ENCODE data around the gene HOXA6. TPM values are rescaled to one million over a fixed set of nuclear protein-coding genes. Genes with fewer than 3 reads are reported as not detected.

Gene HOXA6
- total and polyA plus RNA-seq, 4 experiments from 2014 or later = not detected

DNA sequence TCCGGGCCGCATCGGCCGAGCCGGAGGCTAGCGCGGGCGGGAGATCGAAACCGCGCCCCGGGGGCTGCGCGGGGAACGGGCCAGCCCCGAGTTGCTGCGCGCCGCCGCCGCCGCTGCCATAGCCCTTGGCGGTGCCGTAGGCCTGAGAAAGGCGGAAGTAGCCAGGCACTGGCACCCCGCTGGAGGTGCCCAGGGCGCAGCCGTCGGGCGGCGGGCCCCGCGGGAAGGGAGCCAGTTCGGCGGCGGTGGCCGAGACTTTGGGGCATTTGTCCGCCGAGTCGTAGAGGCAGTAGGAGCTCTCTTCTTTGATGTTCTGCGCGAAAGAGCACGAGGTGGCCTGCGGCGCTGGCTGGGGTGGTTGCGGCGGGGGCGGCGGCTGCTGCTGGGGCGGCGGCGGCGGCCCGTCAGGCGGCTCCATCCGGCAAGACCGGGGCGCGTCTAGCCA, 26.0 kb upstream of the HOXA6 start:
- CTCF ChIA-PET (ENCODE audit: partially characterized antibody) = interaction anchor here (1.4 to 3.2 kb wide), 3 partner anchors 13 to 1322 kb away, joined by 3 to 10 read pairs (median 3); no protein-coding TSS in a partner anchor
- peak overlapping the region in 1 of 2 donors; percentile 32 for H3K4me3 ChIP-seq (ENCODE audit: low read length in 2 of 2)
- Mint-ChIP-seq H3K4me3 (peak overlapping the region in 1 of 8 donors; percentile 15), H3K4me1 (peaks cover 14 to 33% (median 20%) of the 10 kb centered on the region in 4 donors), H3K27me3 (peaks cover 58 to 66% of the 10 kb centered on the region in 2 donors), H3K9me3 (peaks cover 0 to 16% (median 3%) of the 10 kb centered on the region in 8 donors), H3K36me3 (peaks cover 0 to 2% of the 10 kb centered on the region in 2 donors), H3K27ac (peak overlapping the region in 1 of 7 donors; percentile 54)
- peaks cover 64% of the 10 kb centered on the region for H3K27me3 ChIP-seq (ENCODE audit: insufficient read depth, low read length)
- DNase-seq = peak in 1 of 5 donors; percentile 53
- H3K9me3 ChIP-seq (ENCODE audit: control insufficient read depth in 1 of 2, low read length in 2 of 2) = no peaks in the 10 kb centered on the region
- POLR2A ChIA-PET (ENCODE audit: partially characterized antibody) = interaction anchor here (1.1 to 2.6 kb wide), 6 partner anchors 10 to 1312 kb away, joined by 3 to 9 read pairs (median 6); partner anchors contain the start of genes HOXA11 and HOXA7
- no peak overlapping the region for H3K27ac ChIP-seq (ENCODE audit: low read depth, low read length)
- intact Hi-C loops (cut with micrococcal nuclease) = loop anchor here (1.0 kb wide), 1 partner anchor 11 kb away; no protein-coding TSS in a partner anchor
- peaks cover 36% of the 10 kb centered on the region for H3K4me1 ChIP-seq (ENCODE audit: insufficient read depth, low read length)
- no peaks in the 10 kb centered on the region for H3K36me3 ChIP-seq (ENCODE audit: insufficient read depth, low read length)

DNA sequence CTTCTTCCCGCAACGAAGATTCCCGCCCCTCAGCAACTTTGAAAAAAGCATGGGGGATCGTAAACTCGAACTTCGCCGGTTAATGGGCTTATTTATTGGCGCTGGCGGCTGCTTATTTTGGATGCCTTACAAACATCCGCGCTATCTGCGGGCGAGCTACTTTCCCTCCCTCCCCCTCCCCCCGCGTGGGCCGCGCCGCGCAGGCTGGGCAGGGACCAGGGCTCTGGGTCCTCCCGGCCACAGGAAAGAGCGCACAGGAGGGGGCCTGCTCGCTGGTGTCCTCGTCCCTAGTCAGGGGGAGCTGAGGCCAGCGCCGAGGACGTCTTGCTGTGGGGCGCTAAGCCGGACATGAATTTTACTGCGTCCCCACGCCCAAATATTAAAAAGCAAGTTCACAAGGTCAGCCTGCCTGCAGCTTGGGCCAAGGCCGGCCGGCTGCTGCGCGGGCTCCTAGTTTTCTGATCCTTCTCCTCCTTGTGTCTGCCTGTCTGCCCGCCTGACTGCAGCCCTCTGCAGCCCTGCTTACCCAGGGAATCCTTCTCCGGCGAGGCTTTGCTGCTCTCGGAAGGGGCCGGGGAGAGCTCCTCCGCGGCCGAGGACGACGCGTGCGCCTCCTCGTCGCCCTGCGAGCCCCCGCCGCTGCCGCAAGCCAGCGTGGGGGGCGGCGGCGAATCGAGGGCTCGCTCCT, 25.4 kb upstream of the HOXA6 start:
- peaks cover 0 to 2% of the 10 kb centered on the region in 2 donors for H3K36me3 Mint-ChIP-seq
- CTCF ChIA-PET (ENCODE audit: partially characterized antibody) = interaction anchor here (0.7 to 3.2 kb wide), 4 partner anchors 10 to 1321 kb away, joined by 3 to 10 read pairs (median 3); no protein-coding TSS in a partner anchor
- H3K27me3 Mint-ChIP-seq = peaks cover 60 to 66% of the 10 kb centered on the region in 2 donors
- H3K4me3 ChIP-seq (ENCODE audit: low read length in 2 of 2) = peak overlapping the region in 1 of 2 donors; percentile 32
- H3K9me3 ChIP-seq (ENCODE audit: control insufficient read depth in 1 of 2, low read length in 2 of 2) = no peaks in the 10 kb centered on the region
- no peak for DNase-seq
- H3K4me1 Mint-ChIP-seq = peaks cover 14 to 39% (median 21%) of the 10 kb centered on the region in 4 donors
- H3K27ac Mint-ChIP-seq = peak overlapping the region in 2 of 7 donors; percentile 83 to 84
- peaks cover 0 to 22% (median 4%) of the 10 kb centered on the region in 8 donors for H3K9me3 Mint-ChIP-seq
- H3K27ac ChIP-seq (ENCODE audit: low read depth, low read length) = no peak overlapping the region
- peaks cover 69% of the 10 kb centered on the region for H3K27me3 ChIP-seq (ENCODE audit: insufficient read depth, low read length)
- intact Hi-C loops (cut with micrococcal nuclease) = loop anchor here (1.0 kb wide), 1 partner anchor 11 kb away; no protein-coding TSS in a partner anchor
- peaks cover 37% of the 10 kb centered on the region for H3K4me1 ChIP-seq (ENCODE audit: insufficient read depth, low read length)
- H3K4me3 Mint-ChIP-seq = peak overlapping the region in 7 of 8 donors; percentile 39 to 85 (median 65)
- no peaks in the 10 kb centered on the region for H3K36me3 ChIP-seq (ENCODE audit: insufficient read depth, low read length)
- POLR2A ChIA-PET (ENCODE audit: partially characterized antibody) = interaction anchor here (0.8 to 2.6 kb wide), 6 partner anchors 11 to 1311 kb away, joined by 3 to 6 read pairs (median 4); partner anchors contain the start of genes HOXA11 and HOXA7

DNA sequence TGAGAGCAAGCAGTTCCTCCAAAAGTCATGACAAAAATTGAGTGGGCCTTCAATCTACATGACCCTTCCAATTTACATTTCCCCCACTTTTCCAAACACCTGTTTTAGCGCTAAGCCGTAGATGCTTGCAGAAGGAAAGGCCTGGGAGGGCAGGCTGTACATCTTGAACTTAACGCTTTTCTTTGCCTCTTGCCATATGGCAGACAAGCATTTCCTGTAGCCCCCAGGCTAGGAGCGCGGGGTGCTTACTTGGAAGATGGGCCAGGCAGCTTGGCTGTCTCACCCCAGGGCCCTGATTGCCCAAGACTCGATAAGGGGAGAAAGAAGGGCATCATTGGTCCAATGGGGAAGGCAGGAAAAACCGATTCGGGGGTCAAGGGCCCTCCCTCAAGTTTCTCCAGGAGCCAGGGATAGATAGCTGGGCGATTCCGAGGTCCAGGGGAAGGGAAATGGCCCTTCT, 24.8 kb upstream of the HOXA6 start:
- CTCF ChIA-PET (ENCODE audit: partially characterized antibody) = interaction anchor here (0.7 to 3.2 kb wide), 4 partner anchors 11 to 1320 kb away, joined by 3 to 10 read pairs (median 3); no protein-coding TSS in a partner anchor
- intact Hi-C loops (cut with micrococcal nuclease) = no loop called here
- Histone ChIP-seq H3K36me3 (ENCODE audit: insufficient read depth, low read length) (no peaks in the 10 kb centered on the region), H3K9me3 (ENCODE audit: control insufficient read depth in 1 of 2, low read length in 2 of 2) (no peaks in the 10 kb centered on the region), H3K27ac (ENCODE audit: low read depth, low read length) (no peak overlapping the region), H3K4me3 (ENCODE audit: low read length in 2 of 2) (no peak overlapping the region), H3K4me1 (ENCODE audit: insufficient read depth, low read length) (peaks cover 37% of the 10 kb centered on the region), H3K27me3 (ENCODE audit: insufficient read depth, low read length) (peaks cover 76% of the 10 kb centered on the region)
- peaks cover 0 to 27% (median 6%) of the 10 kb centered on the region in 8 donors for H3K9me3 Mint-ChIP-seq
- peaks cover 0 to 2% of the 10 kb centered on the region in 2 donors for H3K36me3 Mint-ChIP-seq
- peak overlapping the region in 4 of 7 donors; percentile 19 to 83 (median 48) for H3K27ac Mint-ChIP-seq
- peaks cover 14 to 41% (median 21%) of the 10 kb centered on the region in 4 donors for H3K4me1 Mint-ChIP-seq
- H3K27me3 Mint-ChIP-seq = peaks cover 59 to 65% of the 10 kb centered on the region in 2 donors
- peak overlapping the region; percentile 20 to 85 (median 72) for H3K4me3 Mint-ChIP-seq
- peak in 1 of 5 donors; percentile 17 for DNase-seq
- POLR2A ChIA-PET (ENCODE audit: partially characterized antibody) = interaction anchor here (0.6 to 2.6 kb wide), 7 partner anchors 11 to 1311 kb away, joined by 3 to 6 read pairs (median 3); partner anchors contain the start of genes HOXA11 and HOXA7

DNA sequence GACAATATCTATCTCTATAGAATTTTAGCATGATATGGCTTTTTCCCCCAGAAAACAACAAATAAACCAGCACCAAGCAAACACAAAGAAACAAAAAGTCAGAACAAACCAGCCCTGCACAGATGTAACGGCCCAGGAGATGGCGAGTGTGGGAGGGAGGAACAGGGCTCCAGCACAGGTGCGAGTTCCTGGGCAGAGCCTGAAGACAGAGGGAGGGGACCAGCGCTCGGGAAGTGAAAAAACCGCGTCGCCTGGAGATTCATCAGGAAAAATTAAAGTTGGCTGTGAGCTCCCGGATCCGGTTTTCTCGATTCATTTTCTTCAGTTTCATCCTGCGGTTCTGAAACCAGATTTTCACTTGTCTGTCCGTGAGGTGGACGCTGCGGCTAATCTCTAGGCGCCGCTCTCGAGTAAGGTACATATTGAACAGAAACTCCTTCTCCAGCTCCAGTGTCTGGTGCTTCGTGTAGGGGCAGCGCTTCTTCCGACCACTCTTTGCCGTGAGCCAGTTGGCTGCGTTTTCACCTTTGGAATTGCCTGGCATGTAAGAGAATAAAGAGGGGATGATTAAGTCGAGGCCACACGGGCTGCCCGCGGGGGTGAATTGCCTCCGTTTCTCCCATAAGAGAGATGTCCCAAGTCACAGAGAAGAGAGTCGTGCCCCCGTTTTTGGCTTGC, 24.2 kb upstream of the HOXA6 start:
- Histone ChIP-seq H3K36me3 (ENCODE audit: insufficient read depth, low read length) (no peaks in the 10 kb centered on the region), H3K9me3 (ENCODE audit: control insufficient read depth in 1 of 2, low read length in 2 of 2) (no peaks in the 10 kb centered on the region), H3K27ac (ENCODE audit: low read depth, low read length) (no peak overlapping the region), H3K4me1 (ENCODE audit: insufficient read depth, low read length) (peaks cover 37% of the 10 kb centered on the region), H3K27me3 (ENCODE audit: insufficient read depth, low read length) (peaks cover 81% of the 10 kb centered on the region), H3K4me3 (ENCODE audit: low read length in 2 of 2) (no peak overlapping the region)
- Mint-ChIP-seq H3K36me3 (peaks cover 0 to 2% of the 10 kb centered on the region in 2 donors), H3K27me3 (peaks cover 63 to 68% of the 10 kb centered on the region in 2 donors), H3K27ac (peak overlapping the region in 6 of 7 donors; percentile 2 to 83 (median 58)), H3K9me3 (peaks cover 0 to 33% (median 6%) of the 10 kb centered on the region in 8 donors), H3K4me3 (peak overlapping the region; percentile 52 to 85 (median 73)), H3K4me1 (peaks cover 14 to 47% (median 22%) of the 10 kb centered on the region in 4 donors)
- ChIA-PET CTCF (ENCODE audit: partially characterized antibody) (interaction anchor here (1.2 to 1.9 kb wide), 4 partner anchors 8 to 1277 kb away, joined by 3 to 12 read pairs (median 4); no protein-coding TSS in a partner anchor), POLR2A (ENCODE audit: partially characterized antibody) (interaction anchor here (0.6 to 2.7 kb wide), 3 partner anchors 10 to 41 kb away, joined by 3 to 9 read pairs (median 6); no protein-coding TSS in a partner anchor)
- DNase-seq = peak in 1 of 5 donors; percentile 18
- intact Hi-C loops (cut with micrococcal nuclease) = no loop called here

DNA sequence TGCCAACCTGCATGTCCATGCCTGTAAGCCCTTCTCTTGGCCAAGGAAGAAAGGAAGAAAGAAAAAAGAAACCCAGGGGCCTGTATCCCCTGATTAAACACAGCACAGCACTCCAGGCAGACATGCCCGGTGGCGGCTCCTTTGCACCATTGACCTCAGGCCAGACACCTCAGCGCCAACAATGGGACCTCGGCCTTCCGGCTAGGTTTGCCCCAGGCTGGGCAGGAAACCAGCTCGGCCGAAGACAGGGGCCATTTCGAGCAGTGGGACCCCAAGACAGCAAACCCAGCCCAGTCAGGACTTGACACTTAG, 23.7 kb upstream of the HOXA6 start:
- POLR2A ChIA-PET (ENCODE audit: partially characterized antibody) = interaction anchor here (2.7 kb wide), 1 partner anchor 16 kb away, joined by 9 read pairs; no protein-coding TSS in a partner anchor
- Mint-ChIP-seq H3K4me3 (peak overlapping the region in 5 of 8 donors; percentile 13 to 85 (median 61)), H3K36me3 (peaks cover 0 to 2% of the 10 kb centered on the region in 2 donors), H3K4me1 (peaks cover 14 to 47% (median 22%) of the 10 kb centered on the region in 4 donors), H3K9me3 (peaks cover 0 to 37% (median 6%) of the 10 kb centered on the region in 8 donors), H3K27me3 (peaks cover 62 to 68% of the 10 kb centered on the region in 2 donors), H3K27ac (peak overlapping the region in 3 of 7 donors; percentile 19 to 83 (median 75))
- Histone ChIP-seq H3K9me3 (ENCODE audit: control insufficient read depth in 1 of 2, low read length in 2 of 2) (no peaks in the 10 kb centered on the region), H3K4me1 (ENCODE audit: insufficient read depth, low read length) (peaks cover 42% of the 10 kb centered on the region), H3K27ac (ENCODE audit: low read depth, low read length) (no peak overlapping the region), H3K36me3 (ENCODE audit: insufficient read depth, low read length) (no peaks in the 10 kb centered on the region), H3K4me3 (ENCODE audit: low read length in 2 of 2) (no peak overlapping the region), H3K27me3 (ENCODE audit: insufficient read depth, low read length) (peaks cover 86% of the 10 kb centered on the region)
- intact Hi-C loops (cut with micrococcal nuclease) = no loop called here
- no peak for DNase-seq
- CTCF ChIA-PET (ENCODE audit: partially characterized antibody) = interaction anchor here (1.5 to 1.9 kb wide), 3 partner anchors 8 to 1276 kb away, joined by 4 to 12 read pairs (median 4); no protein-coding TSS in a partner anchor

DNA sequence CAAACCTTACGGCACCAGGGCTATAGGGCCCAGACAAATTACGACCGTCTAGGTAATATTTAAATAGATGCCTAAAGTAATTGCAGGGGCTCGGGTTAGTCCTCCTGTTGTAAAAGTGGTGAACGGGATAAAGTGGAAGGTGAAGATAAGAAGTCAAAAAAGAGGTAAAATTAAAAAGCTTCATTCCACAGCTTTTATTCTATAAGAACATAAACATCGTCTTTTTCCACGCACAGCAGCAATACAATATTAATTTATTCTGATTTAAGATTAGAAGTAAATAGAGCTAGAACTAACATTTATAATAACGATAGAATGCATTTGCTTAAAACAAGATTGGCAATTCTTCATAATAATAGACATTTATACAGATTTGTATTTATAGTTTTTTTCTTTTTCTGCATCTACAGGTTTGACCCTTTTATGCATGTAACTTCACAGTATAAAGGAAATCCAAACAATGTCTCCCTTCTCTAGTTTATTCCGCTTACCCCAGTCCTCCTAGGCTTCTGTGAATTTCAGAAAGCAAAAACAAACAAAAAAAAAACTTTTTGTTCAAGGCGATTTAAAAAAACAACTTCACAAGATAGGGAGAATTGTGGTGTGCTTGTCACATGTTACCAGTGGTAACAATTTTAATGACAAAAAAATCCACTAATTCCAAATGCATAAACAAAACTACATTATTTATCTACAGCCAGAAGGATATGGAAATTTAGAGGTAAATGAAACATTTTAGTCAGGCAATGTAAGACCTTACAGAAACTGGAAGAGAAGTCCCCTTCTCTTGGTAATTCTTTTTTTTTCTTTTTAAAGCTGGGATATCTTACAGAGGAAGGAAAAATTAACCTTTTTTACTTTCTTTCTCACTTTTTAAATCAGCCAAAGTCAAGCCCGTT, 23.1 kb upstream of the HOXA6 start:
- DNase-seq = no peak
- ChIA-PET POLR2A (ENCODE audit: partially characterized antibody) (interaction anchor here (0.7 to 2.7 kb wide), 3 partner anchors 13 to 16 kb away, joined by 3 to 9 read pairs (median 7); partner anchors contain the start of gene HOXA11), CTCF (ENCODE audit: partially characterized antibody) (interaction anchor here (1.0 to 1.9 kb wide), 6 partner anchors 9 to 1276 kb away, joined by 3 to 12 read pairs (median 4); no protein-coding TSS in a partner anchor)
- peaks cover 48% of the 10 kb centered on the region for H3K4me1 ChIP-seq (ENCODE audit: insufficient read depth, low read length)
- Mint-ChIP-seq H3K36me3 (peaks cover 0 to 2% of the 10 kb centered on the region in 2 donors), H3K9me3 (peaks cover 0 to 42% (median 6%) of the 10 kb centered on the region in 8 donors), H3K4me1 (peaks cover 16 to 50% (median 25%) of the 10 kb centered on the region in 4 donors), H3K4me3 (peak overlapping the region in 5 of 8 donors; percentile 17 to 50 (median 26)), H3K27me3 (peaks cover 61 to 65% of the 10 kb centered on the region in 2 donors), H3K27ac (peak overlapping the region in 3 of 7 donors; percentile 22 to 83 (median 55))
- no peak overlapping the region for H3K4me3 ChIP-seq (ENCODE audit: low read length in 2 of 2)
- intact Hi-C loops (cut with micrococcal nuclease) = no loop called here
- H3K36me3 ChIP-seq (ENCODE audit: insufficient read depth, low read length) = no peaks in the 10 kb centered on the region
- H3K27me3 ChIP-seq (ENCODE audit: insufficient read depth, low read length) = peaks cover 92% of the 10 kb centered on the region
- H3K27ac ChIP-seq (ENCODE audit: low read depth, low read length) = no peak overlapping the region
- H3K9me3 ChIP-seq (ENCODE audit: control insufficient read depth in 1 of 2, low read length in 2 of 2) = no peaks in the 10 kb centered on the region
